NCI-H2196 (cell line): ENCODE data around the gene PALM.
A peak's percentile ranks its signal among the peaks of the same experiment; 100 is the strongest.
"Not testable (repeated sequence)": the region's sequence is repeated elsewhere in the genome, so short reads cannot be mapped to it uniquely, and the experiment has no call there.

Source experiments
- DNase-seq: peaks from one replicate; lab custom pipeline; 2025; ENCODE audit not compliant: unreplicated experiment; lab: John Stamatoyannopoulos, UW

The PALM gene

GRCh38 chr19:708154-709143, at the start of gene PALM:
Gene PALM, plus strand, starts transcription at chr19:708935. Its CDS starts 212 bp downstream, at chr19:709147.
- peak; percentile 58 for DNase-seq

GRCh38 chr19:660793-661426, 47.8 kb upstream of the PALM start:
- no peak for DNase-seq

GRCh38 chr19:661427-662196, 47.1 kb upstream of the PALM start:
- no peak for DNase-seq

GRCh38 chr19:662207-662961, 46.4 kb upstream of the PALM start:
- no peak for DNase-seq

GRCh38 chr19:662962-663681, 45.6 kb upstream of the PALM start, which contains the start of gene RNF126:
Gene RNF126, minus strand, starts transcription at chr19:663214. Its CDS starts 93 bp downstream, at chr19:663121.
- peak; percentile 95 for DNase-seq

- no peak for DNase-seq
These were observed 45.0 kb upstream of the PALM start for GRCh38 chr19:663682-664117.

- peak; percentile 85 for DNase-seq
These were observed 43.8 kb upstream of the PALM start for GRCh38 chr19:664913-665443.

GRCh38 chr19:666985-667573, 41.7 kb upstream of the PALM start:
- DNase-seq = not testable (repeated sequence)

- DNase-seq = not testable (repeated sequence)
These were observed 39.9 kb upstream of the PALM start for GRCh38 chr19:668675-669434.

GRCh38 chr19:670609-671075, 38.1 kb upstream of the PALM start:
- DNase-seq = no peak

- no peak for DNase-seq
These were observed 34.2 kb upstream of the PALM start for GRCh38 chr19:674282-675151.

GRCh38 chr19:676007-676338, 32.8 kb upstream of the PALM start:
- DNase-seq = no peak

GRCh38 chr19:676339-677105, 32.2 kb upstream of the PALM start, which contains the start of gene FSTL3:
Gene FSTL3, plus strand, starts transcription at chr19:676392. Its CDS starts 32 bp downstream, at chr19:676424.
- DNase-seq = no peak

GRCh38 chr19:677201-677600, 31.5 kb upstream of the PALM start:
- DNase-seq = no peak

GRCh38 chr19:677601-678436, 30.9 kb upstream of the PALM start:
- DNase-seq = no peak
